ENCODE measurements around the gene EPB41L2. TPM values are rescaled to one million over a fixed set of nuclear protein-coding genes. Genes with fewer than 3 reads are reported as not detected.
A peak's percentile ranks its signal among the peaks of the same experiment; 100 is the strongest.
"Not testable (repeated sequence)": the region's sequence is repeated elsewhere in the genome, so short reads cannot be mapped to it uniquely, and the experiment has no call there.

The EPB41L2 gene
- total RNA-seq, 2 donors from 2014 or later = 160 to 189 TPM

DNA sequence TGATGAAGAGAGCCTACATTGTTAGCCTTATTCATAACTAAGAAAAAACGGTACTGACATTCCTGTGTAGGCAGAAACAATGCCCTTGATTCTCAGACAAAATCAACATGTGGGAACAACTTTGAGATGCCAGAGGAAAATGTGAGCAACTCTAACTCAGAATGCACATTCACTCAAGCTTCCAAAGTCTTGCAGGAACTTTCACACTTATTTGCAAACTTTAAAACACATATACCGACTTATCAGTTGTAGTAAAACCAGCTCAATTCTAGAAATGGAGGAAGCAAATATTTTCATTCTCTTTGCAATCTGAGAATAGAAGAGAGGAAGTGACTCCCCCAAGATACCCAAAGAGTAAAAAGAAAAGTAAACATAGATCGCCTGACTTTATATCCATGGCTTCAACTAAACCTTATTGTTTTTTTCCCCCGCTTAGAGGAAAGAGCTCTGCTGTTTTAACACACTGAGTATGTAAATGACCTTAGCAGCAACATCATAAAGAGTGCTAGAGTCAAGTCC lies 117.6 kb downstream of the EPB41L2 start:
- H3K9me3 ChIP-seq (ENCODE audit: control insufficient read depth, low read length) = no peaks in the 10 kb centered on the region
- TF ChIP-seq, protein P1, sequence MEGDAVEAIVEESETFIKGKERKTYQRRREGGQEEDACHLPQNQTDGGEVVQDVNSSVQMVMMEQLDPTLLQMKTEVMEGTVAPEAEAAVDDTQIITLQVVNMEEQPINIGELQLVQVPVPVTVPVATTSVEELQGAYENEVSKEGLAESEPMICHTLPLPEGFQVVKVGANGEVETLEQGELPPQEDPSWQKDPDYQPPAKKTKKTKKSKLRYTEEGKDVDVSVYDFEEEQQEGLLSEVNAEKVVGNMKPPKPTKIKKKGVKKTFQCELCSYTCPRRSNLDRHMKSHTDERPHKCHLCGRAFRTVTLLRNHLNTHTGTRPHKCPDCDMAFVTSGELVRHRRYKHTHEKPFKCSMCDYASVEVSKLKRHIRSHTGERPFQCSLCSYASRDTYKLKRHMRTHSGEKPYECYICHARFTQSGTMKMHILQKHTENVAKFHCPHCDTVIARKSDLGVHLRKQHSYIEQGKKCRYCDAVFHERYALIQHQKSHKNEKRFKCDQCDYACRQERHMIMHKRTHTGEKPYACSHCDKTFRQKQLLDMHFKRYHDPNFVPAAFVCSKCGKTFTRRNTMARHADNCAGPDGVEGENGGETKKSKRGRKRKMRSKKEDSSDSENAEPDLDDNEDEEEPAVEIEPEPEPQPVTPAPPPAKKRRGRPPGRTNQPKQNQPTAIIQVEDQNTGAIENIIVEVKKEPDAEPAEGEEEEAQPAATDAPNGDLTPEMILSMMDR (conservative IDR thresholded peaks at IDR 0.05) = no peak
- no peak overlapping the region for H3K4me3 ChIP-seq (ENCODE audit: low read length)
- H3K4me3 Mint-ChIP-seq = no peak overlapping the region
- peaks cover 3% of the 10 kb centered on the region for H3K36me3 ChIP-seq (ENCODE audit: control insufficient read depth, insufficient read depth, low read length)
- peaks cover 33% of the 10 kb centered on the region for H3K4me1 Mint-ChIP-seq
- no peak overlapping the region for H3K9ac ChIP-seq (ENCODE audit: extremely low read depth, low read length, poor library complexity, severe bottlenecking)
- peaks cover 4% of the 10 kb centered on the region for H3K4me1 ChIP-seq (ENCODE audit: control insufficient read depth, insufficient read depth, low read length)
- 74 to 76% methylated on average over 3 to 4 of the region's 4 CpGs for whole genome bisulfite sequencing, 2 experiments (ENCODE audit: insufficient coverage in 1 of 2, insufficient read length in 1 of 2)
- no peaks in the 10 kb centered on the region for H3K27me3 ChIP-seq (ENCODE audit: control insufficient read depth, insufficient read depth, low read length, poor library complexity, severe bottlenecking)
- no peaks in the 10 kb centered on the region for H3K9me3 Mint-ChIP-seq
- H3K27ac ChIP-seq (ENCODE audit: low read depth, low read length) = no peak overlapping the region
- peak overlapping the region; percentile 48 for H3K27ac Mint-ChIP-seq
- DNase-seq = no peak
- H3K27me3 Mint-ChIP-seq (ENCODE audit: insufficient read depth) = no peaks in the 10 kb centered on the region
- H3K36me3 Mint-ChIP-seq (ENCODE audit: low read depth) = peaks cover 15% of the 10 kb centered on the region

DNA sequence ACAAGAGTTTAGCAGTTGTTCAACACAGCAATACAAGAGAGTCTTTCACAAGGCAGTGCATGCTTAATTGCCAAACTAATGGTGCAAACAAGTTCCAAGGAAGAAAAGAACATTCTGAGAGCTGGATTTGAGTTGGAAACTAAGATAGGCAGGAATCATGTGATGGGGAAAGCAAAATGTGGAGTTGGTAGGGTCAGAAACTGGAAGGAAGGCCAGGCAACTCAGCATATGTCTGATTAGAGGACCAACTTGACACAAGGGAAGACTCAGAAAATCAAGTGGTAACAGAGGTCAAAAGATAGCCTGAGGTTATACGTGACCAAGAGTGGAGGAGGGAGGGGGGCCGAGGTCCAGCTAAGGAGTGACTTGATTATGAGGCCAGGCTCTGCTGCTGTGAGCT lies 118.6 kb downstream of the EPB41L2 start:
- peaks cover 4% of the 10 kb centered on the region for H3K4me1 ChIP-seq (ENCODE audit: control insufficient read depth, insufficient read depth, low read length)
- H3K27me3 ChIP-seq (ENCODE audit: control insufficient read depth, insufficient read depth, low read length, poor library complexity, severe bottlenecking) = no peaks in the 10 kb centered on the region
- H3K27ac Mint-ChIP-seq = peak overlapping the region; percentile 23
- H3K4me3 ChIP-seq (ENCODE audit: low read length) = no peak overlapping the region
- H3K27me3 Mint-ChIP-seq (ENCODE audit: insufficient read depth) = no peaks in the 10 kb centered on the region
- H3K4me3 Mint-ChIP-seq = no peak overlapping the region
- peaks cover 3% of the 10 kb centered on the region for H3K36me3 ChIP-seq (ENCODE audit: control insufficient read depth, insufficient read depth, low read length)
- TF ChIP-seq, protein P1 (conservative IDR thresholded peaks at IDR 0.05) = no peak
- peaks cover 15% of the 10 kb centered on the region for H3K36me3 Mint-ChIP-seq (ENCODE audit: low read depth)
- H3K9me3 Mint-ChIP-seq = no peaks in the 10 kb centered on the region
- H3K9me3 ChIP-seq (ENCODE audit: control insufficient read depth, low read length) = no peaks in the 10 kb centered on the region
- H3K9ac ChIP-seq (ENCODE audit: extremely low read depth, low read length, poor library complexity, severe bottlenecking) = no peak overlapping the region
- peaks cover 33% of the 10 kb centered on the region for H3K4me1 Mint-ChIP-seq
- 87 to 91% methylated on average over 2 of the region's 2 CpGs for WGBS, 2 experiments (ENCODE audit: insufficient coverage in 1 of 2, insufficient read length in 1 of 2)
- DNase-seq = no peak
- no peak overlapping the region for H3K27ac ChIP-seq (ENCODE audit: low read depth, low read length)

DNA sequence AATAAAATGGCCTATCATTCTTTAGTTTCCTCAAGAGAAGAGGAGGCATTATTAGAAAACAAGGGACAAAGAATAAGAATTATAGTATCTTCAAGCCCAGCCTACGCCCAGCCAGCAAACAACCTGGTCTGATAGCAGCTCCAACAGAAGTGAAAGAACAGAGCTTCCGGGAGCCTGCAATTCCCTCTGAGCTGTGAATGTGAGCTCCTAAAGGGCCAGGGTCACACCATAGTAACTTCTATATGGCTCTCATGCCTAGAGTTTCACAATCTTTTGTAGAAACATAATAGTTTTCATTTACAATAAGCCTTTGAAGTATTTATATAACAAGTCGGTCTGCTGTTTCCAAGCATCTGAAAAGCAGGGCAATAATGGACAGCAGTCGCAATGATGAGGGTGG lies 119.3 kb downstream of the EPB41L2 start:
- Mint-ChIP-seq H3K4me1 (peaks cover 35% of the 10 kb centered on the region), H3K36me3 (ENCODE audit: low read depth) (peaks cover 15% of the 10 kb centered on the region), H3K27ac (no peak overlapping the region)

DNA sequence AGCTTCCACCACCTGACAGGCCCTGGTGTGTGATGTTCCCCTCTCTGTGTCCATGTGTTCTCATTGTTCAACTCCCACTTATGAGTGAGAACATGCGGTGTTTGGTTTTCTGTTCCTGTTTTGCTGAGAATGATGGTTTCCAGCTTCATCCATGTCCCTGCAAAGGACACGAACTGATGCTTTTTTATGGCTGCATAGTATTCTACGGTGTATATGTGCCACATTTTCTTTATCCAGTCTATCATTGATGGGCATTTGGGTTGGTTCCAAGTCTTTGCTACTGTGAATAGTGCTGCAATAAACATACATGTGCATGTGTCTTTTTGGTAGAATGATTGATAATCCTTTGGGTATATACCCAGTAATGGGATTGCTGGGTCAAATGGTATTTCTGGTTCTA lies 120.3 kb downstream of the EPB41L2 start:
- H3K9me3 ChIP-seq (ENCODE audit: control insufficient read depth, low read length); H3K27ac ChIP-seq (ENCODE audit: low read depth, low read length); H3K27ac Mint-ChIP-seq; H3K27me3 ChIP-seq (ENCODE audit: control insufficient read depth, insufficient read depth, low read length, poor library complexity, severe bottlenecking); H3K4me3 Mint-ChIP-seq; H3K27me3 Mint-ChIP-seq (ENCODE audit: insufficient read depth); H3K4me3 ChIP-seq (ENCODE audit: low read length); H3K36me3 ChIP-seq (ENCODE audit: control insufficient read depth, insufficient read depth, low read length); H3K9ac ChIP-seq (ENCODE audit: extremely low read depth, low read length, poor library complexity, severe bottlenecking); DNase-seq; H3K4me1 ChIP-seq (ENCODE audit: control insufficient read depth, insufficient read depth, low read length); H3K9me3 Mint-ChIP-seq: not testable (repeated sequence)
- H3K36me3 Mint-ChIP-seq (ENCODE audit: low read depth) = peaks cover 15% of the 10 kb centered on the region
- peaks cover 45% of the 10 kb centered on the region for H3K4me1 Mint-ChIP-seq
- 96 to 100% methylated on average over 1 to 3 of the region's 3 CpGs for WGBS, 2 experiments (ENCODE audit: insufficient coverage in 1 of 2, insufficient read length in 1 of 2)

More for the DNA sequence above, 119.3 kb downstream of the EPB41L2 start:
- no peaks in the 10 kb centered on the region for H3K9me3 ChIP-seq (ENCODE audit: control insufficient read depth, low read length)
- H3K4me3 ChIP-seq (ENCODE audit: low read length) = no peak overlapping the region
- H3K36me3 ChIP-seq (ENCODE audit: control insufficient read depth, insufficient read depth, low read length) = peaks cover 3% of the 10 kb centered on the region
- H3K9ac ChIP-seq (ENCODE audit: extremely low read depth, low read length, poor library complexity, severe bottlenecking) = no peak overlapping the region
- no peak overlapping the region for H3K27ac ChIP-seq (ENCODE audit: low read depth, low read length)
- no peaks in the 10 kb centered on the region for H3K27me3 Mint-ChIP-seq (ENCODE audit: insufficient read depth)
- H3K4me3 Mint-ChIP-seq = no peak overlapping the region
- no peaks in the 10 kb centered on the region for H3K9me3 Mint-ChIP-seq
- H3K4me1 ChIP-seq (ENCODE audit: control insufficient read depth, insufficient read depth, low read length) = peaks cover 4% of the 10 kb centered on the region
- no peak for DNase-seq
- no peaks in the 10 kb centered on the region for H3K27me3 ChIP-seq (ENCODE audit: control insufficient read depth, insufficient read depth, low read length, poor library complexity, severe bottlenecking)
- TF ChIP-seq, protein P1 (conservative IDR thresholded peaks at IDR 0.05) = no peak
- whole genome bisulfite sequencing, 2 experiments (ENCODE audit: insufficient coverage in 1 of 2, insufficient read length in 1 of 2) = 58% methylated on average over 3 of the region's 4 CpGs; no CpG with 5 or more reads in 1 of the 2 experiments

Measured in endodermal cell (in vitro differentiated cells).